H7 (cell line): ENCODE measurements around the gene LSM11. TPM values are rescaled to one million over a fixed set of nuclear protein-coding genes. Genes with fewer than 3 reads are reported as not detected.
"Not testable (repeated sequence)": the region's sequence is repeated elsewhere in the genome, so short reads cannot be mapped to it uniquely, and the experiment has no call there.

Source experiments
- DNase-seq: peaks from one replicate; pipeline ENCODE4 v3.0.0; 2012
- H3K27me3 ChIP-seq: 2 replicates; pipeline ENCODE4 v1.6.0; 2011; ENCODE audit warnings: mild to moderate bottlenecking, low read length; ENCODE audit not compliant: control insufficient read depth, insufficient read depth
- H3K36me3 ChIP-seq: replicated peaks from 2 replicates; pipeline ENCODE4 v1.5.1; 2011; ENCODE audit warnings: low read length; ENCODE audit not compliant: control insufficient read depth, insufficient read depth
- H3K4me3 ChIP-seq: 2 replicates; pipeline ENCODE4 v1.5.1; 2011; ENCODE audit warnings: low read depth, mild to moderate bottlenecking, control low read depth, low read length, moderate library complexity; ENCODE audit not compliant: insufficient read depth
- total RNA-seq: library from RNA; depleted of rRNA; stranded (reverse); fragments of >200 nt; shearing (Covaris generic); gene quantifications from 2 replicates; pipeline ENCODE4 v1.2.3, GENCODE V29; 2014; rRNA removed

The LSM11 gene
- 4.6 and 6.5 TPM in 2 replicates for total RNA-seq

DNA sequence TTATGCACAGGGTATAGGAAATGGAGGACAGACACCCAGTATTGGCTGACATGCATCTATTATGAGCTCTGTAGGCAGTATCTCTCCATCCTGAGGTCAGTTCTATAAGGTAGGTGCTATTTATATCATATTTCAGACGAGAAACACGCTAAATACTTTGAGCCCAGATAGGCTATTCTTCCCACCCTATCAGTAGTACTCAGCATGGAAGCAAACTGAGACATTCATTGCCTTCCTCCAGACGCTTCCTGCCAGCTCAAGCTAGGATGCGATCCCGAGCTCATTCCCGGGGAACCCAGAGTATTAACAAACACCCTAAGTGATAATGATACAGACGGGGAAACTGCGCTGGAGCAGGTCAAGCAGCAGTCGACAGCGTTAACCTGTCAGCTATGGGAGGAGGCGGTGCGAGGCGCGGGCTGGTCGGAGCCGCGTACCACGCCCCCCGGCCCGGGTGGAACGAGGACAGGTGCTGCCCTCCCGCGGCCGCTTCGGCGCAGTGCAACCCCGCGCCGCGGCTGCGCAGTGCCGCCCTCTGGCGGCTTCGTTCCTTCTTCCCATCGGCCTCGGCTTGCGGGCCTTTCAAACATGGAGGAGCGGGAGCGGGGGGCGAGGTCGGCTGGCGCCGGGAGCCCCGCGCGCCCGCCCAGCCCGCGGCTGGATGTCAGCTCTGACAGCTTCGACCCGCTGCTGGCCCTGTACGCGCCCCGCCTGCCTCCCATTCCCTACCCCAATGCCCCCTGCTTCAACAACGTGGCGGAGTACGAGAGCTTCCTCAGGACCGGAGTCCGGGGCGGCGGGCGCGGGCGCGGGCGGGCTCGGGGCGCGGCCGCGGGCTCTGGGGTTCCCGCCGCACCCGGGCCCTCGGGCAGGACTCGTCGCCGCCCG lies at the start of gene LSM11:
TSS of gene LSM11 (plus strand) at position 550 of the 888 bp plus-strand sequence. CDS start at position 589, 39 bp downstream.
- peak within 1 kb of the TSS; percentile 64 for H3K4me3 ChIP-seq
- peaks cover 9% of the 10 kb centered on the region for H3K27me3 ChIP-seq
- peaks cover 2% of the 10 kb centered on the region; the same call in 1 of the 2 replicates for H3K36me3 ChIP-seq
- DNase-seq: peak; percentile 98

- H3K36me3 ChIP-seq, H3K27me3 ChIP-seq, H3K4me3 ChIP-seq, DNase-seq: not testable (repeated sequence)
These were observed 49.7 kb upstream of the LSM11 start for GRCh38 chr5:157693816-157694215.

DNA sequence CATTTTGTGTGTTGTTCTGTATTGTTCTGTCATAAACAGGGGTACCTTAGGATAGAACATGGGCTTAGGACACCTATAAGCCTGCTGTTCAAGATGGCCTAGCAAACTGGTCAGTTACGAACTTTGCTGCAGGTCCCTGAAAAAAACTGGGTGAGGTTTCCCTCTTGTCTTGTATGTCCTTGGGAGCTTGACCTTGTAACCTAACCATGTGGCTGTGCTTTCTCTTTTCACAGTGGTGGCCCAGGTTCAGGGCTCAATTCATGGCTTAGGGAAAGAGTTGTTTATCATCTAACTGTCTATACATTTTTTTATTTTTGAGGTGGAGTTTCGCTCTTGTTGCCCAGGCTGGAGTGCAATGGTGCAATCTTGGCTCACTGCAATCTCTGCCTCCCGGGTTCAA lies 47.4 kb upstream of the LSM11 start:
- not testable (repeated sequence) for H3K4me3 ChIP-seq, H3K27me3 ChIP-seq, H3K36me3 ChIP-seq, DNase-seq

DNA sequence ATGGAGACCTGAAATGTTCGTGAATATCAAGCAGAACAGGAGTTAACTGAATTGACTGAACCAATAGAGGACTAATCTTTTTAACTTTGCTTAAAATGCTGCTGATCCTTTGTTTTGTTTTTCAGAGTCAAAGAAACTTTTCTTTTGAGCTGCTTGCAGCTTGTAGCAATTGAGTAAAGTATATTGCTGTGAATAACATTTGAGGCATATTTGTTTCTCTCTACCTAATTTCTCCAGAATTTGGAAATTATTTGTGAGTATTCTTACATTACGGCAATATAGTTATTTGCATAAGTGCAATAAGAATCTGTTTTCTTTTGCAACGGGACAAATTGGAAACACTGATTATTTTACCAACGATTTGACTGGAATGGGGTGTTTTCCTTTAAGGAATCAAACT lies 44.8 kb upstream of the LSM11 start:
- not testable (repeated sequence) for H3K36me3 ChIP-seq, H3K27me3 ChIP-seq, H3K4me3 ChIP-seq, DNase-seq

- Histone ChIP-seq H3K36me3 (no peaks in the 10 kb centered on the region), H3K4me3 (no peak overlapping the region), H3K27me3 (no peaks in the 10 kb centered on the region)
- DNase-seq: no peak
These were observed 39.8 kb upstream of the LSM11 start for GRCh38 chr5:157703736-157704135.

GRCh38 chr5:157708866-157709265 lies 34.6 kb upstream of the LSM11 start:
- H3K4me3 ChIP-seq: no peak overlapping the region
- no peaks in the 10 kb centered on the region for H3K27me3 ChIP-seq
- no peaks in the 10 kb centered on the region for H3K36me3 ChIP-seq
- no peak for DNase-seq

DNA sequence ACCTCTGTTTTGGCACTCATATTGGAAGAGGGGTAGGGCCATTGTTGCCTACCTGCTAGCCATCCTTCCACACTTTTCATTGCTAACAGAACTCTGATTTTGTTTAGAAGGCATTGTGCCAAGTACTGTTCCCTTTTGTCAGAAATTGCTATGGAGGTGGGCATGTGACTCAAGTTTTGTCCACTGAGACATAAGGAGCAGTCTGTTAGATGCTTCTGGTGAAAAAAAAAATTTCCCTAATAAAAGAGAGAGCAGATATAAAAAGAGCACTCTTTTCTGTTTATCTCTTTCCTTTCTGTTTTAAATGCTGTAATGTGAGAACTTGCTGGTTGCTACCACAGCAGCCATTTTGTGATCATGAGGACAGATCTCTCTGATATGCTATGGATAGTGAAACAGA lies 34.2 kb upstream of the LSM11 start:
- no peak for DNase-seq
- Histone ChIP-seq H3K4me3 (no peak overlapping the region), H3K36me3 (no peaks in the 10 kb centered on the region), H3K27me3 (no peaks in the 10 kb centered on the region)

DNA sequence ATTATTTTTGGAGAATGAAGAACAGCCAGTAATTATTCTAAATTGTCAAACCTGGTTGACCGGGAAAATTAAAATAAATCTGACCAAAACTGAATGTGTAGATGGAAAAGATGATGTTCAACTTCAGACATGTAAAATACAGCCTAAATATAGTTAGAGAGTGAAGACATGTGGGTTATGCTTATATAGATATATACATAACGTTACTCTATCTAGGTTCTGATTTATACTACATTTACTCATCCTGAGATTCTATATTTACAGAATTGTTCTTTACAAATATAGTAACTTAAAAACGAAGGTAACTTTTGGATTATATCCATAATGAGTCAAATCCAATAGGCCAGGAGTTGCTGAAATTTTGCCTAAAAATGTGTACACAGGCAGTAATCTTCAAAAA lies 33.1 kb upstream of the LSM11 start:
- Histone ChIP-seq H3K36me3 (no peaks in the 10 kb centered on the region), H3K27me3 (no peaks in the 10 kb centered on the region), H3K4me3 (no peak overlapping the region)
- no peak for DNase-seq

- DNase-seq: no peak
- no peaks in the 10 kb centered on the region for H3K27me3 ChIP-seq
- H3K36me3 ChIP-seq: no peaks in the 10 kb centered on the region
- no peak overlapping the region for H3K4me3 ChIP-seq
These were observed 32.6 kb upstream of the LSM11 start for GRCh38 chr5:157710882-157711281.

DNA sequence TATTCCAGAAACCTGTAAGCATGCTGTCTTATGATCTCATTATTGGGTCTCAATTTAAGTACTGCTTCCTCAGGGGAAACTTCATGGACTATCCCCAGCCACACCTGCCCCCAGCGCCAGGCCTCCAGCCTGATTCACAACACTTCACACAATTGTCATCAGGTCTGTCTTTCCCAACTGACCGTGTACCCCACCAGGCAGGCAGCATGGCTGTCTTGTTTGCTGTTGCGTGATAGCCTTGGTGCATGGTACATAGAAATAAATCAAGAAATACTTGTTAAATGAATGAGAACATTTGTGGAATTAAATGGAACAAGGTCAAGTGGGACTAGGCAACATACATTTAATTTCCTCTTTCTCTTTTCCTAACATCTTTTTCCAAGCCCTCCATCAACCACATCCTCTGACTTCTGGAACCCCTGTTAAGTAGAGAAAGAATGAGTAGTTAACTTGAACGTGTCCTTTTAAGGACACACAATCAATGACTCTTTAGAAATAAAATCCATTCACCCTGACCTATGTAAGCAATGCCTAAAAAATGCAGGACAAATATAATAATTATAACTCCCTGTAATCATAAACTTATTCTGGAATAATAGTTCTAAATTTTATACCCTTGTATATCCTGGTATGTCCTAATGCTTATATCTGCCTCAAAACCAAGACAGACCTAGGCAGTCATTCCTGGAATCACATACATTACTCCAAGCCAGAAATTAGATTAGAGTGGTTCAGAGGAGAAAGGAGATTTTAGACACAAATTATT lies 29.5 kb upstream of the LSM11 start:
- DNase-seq: no peak
- Histone ChIP-seq H3K27me3 (no peaks in the 10 kb centered on the region), H3K4me3 (no peak overlapping the region), H3K36me3 (no peaks in the 10 kb centered on the region)

DNA sequence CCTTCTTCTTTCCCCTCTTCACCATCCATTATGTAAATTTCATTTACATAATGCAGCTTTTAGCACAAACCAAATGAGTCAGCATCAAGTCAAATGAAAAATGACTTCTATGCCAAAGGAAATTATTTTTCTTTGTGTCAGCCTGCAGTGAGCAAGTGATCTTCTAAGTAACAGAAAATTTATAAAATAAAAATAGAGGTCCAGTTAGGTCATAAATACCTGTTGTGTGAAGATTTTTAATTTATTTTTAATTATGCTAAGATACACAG lies 29.0 kb upstream of the LSM11 start:
- Histone ChIP-seq H3K36me3 (no peaks in the 10 kb centered on the region), H3K4me3 (no peak overlapping the region), H3K27me3 (no peaks in the 10 kb centered on the region)
- DNase-seq: no peak

DNA sequence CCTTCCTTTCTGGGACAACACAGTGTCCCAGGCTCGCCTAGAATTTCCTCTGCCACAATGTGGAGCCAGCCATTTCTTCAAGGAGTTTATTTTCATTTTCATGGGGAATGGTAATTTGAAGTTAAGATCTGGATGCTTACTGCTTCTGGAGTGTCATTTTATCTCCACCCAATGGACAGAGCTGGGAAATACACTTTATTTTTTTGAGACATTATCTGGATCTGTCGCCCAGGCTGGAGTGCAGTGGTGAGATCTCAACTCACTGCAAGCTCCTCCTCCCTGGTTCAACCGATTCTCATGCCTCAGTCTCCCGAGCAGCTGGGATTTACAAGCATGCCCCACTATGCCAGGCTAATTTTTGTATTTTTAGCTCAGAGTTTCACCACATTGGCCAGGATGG lies 25.0 kb upstream of the LSM11 start:
- peak; percentile 26 for DNase-seq
- H3K36me3 ChIP-seq: no peaks in the 10 kb centered on the region
- H3K4me3 ChIP-seq: no peak overlapping the region
- no peaks in the 10 kb centered on the region for H3K27me3 ChIP-seq

DNA sequence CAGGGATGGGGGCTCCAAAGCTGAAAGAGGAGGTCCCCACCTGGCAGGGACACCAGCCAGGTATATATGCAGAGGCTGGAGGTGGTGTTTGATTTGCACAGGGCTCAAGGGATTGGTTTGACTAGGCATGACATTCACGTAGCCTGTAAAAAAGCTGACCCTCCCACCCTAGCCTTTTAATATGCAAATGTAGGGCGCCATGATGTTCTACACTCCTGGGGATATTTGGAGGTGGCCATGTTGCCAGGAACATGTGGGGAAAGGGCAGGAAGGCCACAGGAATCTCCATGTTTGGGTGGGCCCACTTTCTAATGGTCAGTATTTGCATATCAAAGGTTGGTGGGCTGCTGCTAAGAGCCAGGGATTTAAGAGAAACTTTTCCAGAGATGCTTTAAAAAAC lies 24.3 kb upstream of the LSM11 start:
- Histone ChIP-seq H3K27me3 (no peaks in the 10 kb centered on the region), H3K4me3 (no peak overlapping the region), H3K36me3 (no peaks in the 10 kb centered on the region)
- no peak for DNase-seq

DNA sequence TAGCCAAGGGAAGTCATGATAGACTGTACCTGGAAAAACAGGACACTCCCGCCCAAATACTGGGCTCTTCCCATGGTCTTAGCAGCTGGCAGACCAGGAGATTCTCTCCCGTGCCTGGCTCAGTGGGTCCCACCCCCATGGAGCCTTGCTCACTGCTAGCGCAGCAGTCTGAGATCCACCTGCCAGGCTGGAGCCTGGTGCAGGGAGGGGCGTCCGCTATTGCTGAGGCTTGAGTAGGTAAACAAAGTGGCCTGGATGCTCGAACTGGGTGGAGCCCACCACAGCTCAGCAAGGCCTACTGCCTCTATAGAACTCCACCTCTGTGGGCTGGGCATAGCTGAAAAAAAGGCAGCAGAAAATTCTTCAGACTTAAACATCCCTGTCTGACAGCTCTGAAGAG lies 22.4 kb upstream of the LSM11 start:
- Histone ChIP-seq H3K27me3 (no peaks in the 10 kb centered on the region), H3K4me3 (no peak overlapping the region), H3K36me3 (no peaks in the 10 kb centered on the region)
- no peak for DNase-seq

GRCh38 chr5:157722895-157723294 lies 20.6 kb upstream of the LSM11 start:
- H3K36me3 ChIP-seq, DNase-seq, H3K4me3 ChIP-seq, H3K27me3 ChIP-seq: not testable (repeated sequence)
